ENCODE results near the gene PDCD1.

PDCD1 gene

GRCh38 chr2:241865416-241865956 lies 6.8 kb upstream of the PDCD1 start:
- no peak for DNase-seq (ENCODE audit: low read depth)

DNA sequence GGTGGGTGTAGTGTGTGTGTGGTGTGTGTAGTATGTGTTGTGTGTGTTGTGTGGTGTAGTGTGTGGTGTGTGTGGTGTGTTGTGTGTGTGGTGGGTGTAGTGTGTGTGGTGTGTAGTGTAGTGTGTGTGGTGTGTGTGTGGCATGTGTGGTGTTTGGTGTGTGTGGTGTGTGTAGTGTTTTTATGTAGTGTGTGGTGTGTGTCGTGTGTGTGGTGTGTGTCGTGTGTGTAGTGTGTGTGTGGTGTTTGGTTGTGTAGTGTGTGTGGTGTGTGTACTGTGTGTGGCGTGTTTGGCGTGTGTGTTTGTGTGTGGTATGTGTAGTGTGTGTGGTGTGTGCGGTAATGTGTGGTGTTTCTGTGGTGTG lies 6.1 kb upstream of the PDCD1 start:
- no peak for DNase-seq (ENCODE audit: low read depth)

DNA sequence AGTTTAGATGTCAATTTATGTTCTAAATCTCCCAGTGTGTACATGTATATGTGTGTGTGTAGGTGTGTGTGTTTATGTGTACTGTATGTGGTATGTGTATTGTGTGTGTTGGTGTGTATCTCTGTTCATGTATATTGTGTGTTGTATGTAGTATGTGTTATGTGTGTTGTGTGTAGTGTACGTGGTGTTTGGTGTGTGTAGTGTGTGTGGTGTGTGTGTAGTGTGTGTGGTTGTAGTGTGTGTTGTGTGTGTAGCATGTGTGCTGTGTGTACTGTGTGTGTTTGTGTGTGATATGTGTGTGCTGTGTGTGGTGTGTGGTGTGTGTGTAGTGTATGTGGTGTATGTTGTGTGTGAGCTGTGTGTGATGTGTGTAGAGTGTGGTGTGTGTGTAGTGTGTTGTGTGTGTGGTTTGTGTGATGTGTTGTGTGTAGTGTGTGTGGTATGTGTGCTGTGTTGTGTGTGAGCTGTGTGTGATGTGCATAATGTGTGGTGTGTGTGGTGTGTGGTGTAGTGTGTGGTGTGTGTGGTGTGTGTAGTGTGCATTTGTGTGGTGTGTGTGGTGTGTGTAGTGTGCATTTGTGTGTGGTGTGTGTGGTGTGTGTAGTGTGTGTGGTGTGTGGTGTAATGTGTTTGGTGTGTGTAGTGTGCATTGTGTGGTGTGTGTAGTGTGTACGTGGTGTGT lies 5.6 kb upstream of the PDCD1 start:
- DNase-seq (ENCODE audit: low read depth) = no peak

GRCh38 chr2:241863536-241863954 lies 4.9 kb upstream of the PDCD1 start:
- no peak for DNase-seq (ENCODE audit: low read depth)

GRCh38 chr2:241862775-241863535 lies 4.3 kb upstream of the PDCD1 start:
- no peak for DNase-seq (ENCODE audit: low read depth)

DNA sequence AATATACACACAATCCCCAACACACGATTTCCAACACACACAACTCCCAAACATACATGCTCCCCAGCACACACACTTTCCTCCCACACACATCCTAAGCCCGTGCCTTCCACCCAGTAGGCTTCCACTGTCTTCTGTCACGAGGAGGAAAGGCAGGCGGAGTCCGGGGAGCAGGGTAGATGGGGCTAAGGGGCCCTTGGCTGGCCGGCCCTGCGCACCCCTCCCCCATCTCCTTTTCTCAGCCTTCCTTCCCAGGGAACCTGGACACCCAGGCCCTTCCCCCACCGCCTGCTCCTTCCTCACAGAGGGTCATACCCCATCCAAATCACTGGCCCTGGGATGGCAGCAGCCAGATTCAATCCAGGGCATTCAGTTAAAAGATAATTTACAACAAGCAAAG lies 3.4 kb upstream of the PDCD1 start:
- no peak for DNase-seq (ENCODE audit: low read depth)

DNA sequence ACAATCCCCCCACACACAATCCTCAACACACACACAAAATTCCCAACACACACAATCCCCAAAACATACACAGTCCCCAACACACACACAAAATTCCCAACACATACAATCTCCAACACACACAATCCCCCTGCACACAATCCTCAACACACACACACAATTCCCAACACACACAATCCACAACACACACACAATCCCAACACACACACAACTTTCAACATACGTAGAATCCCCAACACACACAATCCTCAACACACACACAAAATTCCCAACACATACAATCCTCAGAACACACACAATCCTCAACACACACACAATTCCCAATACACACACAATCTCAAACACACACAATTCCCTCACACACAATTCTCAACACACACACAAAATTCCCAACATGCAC lies 2.6 kb upstream of the PDCD1 start:
- no peak for DNase-seq (ENCODE audit: low read depth)

DNA sequence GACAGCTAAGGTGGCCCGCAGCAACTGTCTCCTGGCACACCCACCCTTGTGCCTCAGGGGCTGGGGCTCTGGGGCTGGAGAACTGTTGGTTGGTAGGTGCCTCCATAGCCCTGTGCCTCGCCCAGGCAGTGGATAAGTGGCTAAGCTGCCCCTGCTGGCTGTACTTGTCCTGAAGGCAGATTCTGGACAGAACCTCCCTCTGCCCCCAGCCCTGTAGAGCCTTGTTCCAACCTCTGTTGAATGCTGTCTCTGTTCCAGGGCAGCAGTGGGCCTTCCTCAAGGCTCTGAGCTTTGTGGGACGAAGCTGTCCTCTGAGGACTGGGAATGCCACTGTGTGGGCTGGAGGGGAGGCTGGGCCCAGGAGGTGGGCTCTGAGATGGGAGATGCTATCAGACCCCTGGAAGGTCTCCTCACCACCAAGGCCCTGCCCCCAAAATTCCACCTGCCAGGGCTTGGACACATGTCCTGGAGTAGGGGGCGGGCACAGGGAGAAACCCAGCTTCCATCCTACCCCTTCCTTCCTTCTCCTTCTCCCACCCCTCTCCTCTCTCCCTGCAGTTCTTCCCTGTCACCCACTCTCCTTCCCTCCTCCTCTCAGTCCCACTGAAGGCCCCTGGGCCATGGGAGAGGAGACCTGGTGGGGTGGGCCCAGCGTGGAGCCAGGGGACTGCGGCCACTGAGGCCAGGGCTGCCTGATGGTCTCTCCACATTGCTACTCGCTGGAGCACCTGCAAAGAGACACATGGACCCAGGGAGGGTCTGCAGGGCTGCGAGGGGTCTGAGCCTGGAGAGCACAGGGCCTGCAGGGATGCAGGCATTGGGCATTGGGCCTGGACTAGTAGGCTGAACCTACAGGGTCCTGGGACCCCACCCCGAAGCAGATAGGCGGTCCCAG lies 1.7 kb upstream of the PDCD1 start:
- no peak for DNase-seq (ENCODE audit: low read depth)

DNA sequence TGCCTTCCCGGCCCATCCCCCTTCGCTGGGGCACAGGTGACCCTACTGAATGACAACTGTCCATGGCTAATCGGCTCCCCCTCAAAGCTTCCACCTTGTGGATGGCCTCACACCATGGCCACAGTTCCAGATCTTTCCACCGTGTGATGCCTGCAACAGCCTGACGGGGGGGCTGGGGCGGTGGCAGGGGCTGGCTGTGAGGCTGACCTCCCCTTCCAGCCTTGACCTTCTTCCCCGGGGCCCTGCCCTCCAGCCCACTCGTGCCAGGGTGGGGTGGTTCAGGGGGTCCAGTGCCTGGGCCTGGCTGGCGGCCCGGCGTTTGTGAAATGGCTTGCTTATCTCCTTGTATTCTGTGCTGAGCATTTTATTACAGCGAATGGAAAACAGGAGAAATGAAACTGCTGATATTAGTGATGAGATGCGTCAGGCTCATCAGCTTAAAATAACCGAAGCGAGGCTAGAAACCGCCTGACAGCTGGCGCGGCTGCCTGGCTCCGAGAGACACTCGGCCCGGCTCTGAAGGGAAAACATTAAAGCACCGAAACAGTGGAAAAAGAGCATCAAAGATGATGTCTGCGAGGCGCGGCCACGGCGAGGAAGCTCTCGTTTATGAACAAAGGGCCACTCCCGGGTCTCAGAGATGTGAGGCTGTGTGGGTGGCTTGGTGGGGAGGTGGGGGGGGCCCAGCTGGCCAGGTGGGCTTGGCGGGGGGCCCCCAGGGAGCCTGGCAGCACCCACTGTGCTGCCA lies 916 bp upstream of the PDCD1 start:
- DNase-seq (ENCODE audit: low read depth) = no peak

DNA sequence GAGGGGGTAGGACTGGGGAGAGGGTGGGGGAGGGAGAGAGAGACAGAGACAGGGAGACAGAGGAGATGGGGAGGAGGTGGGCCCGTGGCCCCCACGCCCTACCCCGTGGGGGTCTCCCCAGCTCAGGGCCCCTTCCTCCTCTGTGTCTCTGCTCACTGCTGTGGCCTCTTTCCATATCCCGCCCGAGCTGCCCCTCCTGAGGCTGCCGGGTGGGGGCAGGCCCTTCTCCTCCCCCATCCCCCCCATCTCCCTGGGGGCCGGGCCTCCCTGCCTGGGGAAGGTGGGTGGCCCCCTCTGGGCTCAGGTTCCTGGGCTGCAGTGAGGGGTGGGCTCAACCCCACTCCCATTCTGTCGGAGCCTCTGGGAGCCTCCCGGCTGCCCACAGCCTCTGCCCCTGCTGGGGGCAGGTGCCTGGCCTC lies 332 bp upstream of the PDCD1 start:
- no peak for DNase-seq (ENCODE audit: low read depth)

- DNase-seq (ENCODE audit: low read depth) = no peak
Measured at GRCh38 chr2:241857572-241858121, 1.0 kb downstream of the PDCD1 start.

GRCh38 chr2:241857041-241857541 lies 1.6 kb downstream of the PDCD1 start:
- DNase-seq (ENCODE audit: low read depth) = no peak

DNA sequence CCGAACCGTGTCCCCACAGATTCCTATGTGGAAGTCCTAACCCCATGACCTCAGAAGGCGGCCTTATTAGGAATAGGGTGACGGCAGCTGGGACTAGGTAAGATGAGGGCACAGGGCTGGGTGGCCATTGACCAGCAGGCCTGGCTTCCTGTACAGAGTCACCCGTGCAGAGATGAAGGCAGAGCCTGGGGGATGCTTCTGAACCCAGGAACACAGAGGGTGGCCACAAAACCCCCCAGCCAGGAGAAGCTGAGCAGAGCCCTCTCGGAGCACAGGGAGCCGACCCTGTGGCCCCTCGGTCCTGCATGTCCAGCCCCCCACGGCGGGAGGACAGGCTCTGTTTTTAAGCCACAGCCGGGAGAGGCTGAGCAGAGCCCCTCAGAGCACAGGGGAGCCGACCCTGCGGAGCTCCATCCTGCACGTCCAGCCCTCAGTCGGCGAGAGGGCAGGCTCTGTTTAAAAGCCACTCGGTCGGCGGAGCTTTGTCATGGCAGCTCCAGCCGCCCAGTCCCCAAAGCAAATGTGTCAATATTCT lies 2.7 kb downstream of the PDCD1 start:
- no peak for DNase-seq (ENCODE audit: low read depth)

DNA sequence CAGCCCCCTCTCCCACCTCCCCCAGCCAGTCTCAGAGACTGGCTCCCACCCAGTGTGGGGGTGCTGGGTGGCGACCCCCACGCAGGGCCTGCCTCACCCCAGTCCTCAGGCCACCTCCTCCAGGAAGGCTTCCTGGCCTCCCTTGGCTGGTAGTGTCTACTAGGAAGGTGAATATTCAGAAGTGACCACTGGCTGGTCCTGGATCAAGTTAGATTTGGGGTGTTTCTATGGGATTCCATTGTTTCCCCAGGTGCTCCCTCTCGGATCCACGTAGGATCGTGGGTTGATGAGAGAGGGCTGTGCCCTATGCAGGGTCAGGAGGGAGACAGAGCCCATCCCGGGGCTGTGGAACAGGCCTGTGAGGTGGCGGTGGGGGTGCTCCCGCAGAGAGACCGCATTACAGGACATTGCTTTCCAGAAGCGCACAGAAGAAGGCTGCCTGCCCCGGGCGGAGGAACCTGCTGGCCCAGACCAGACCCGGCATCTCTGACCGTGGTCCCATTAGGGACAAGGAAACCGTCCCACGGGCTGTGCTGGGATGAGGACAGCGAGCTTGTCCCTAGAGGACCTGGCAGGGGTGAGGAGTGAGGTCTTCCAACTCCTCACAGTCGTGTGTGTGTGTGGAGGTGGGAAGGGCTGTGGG lies 3.3 kb downstream of the PDCD1 start:
- no peak for DNase-seq (ENCODE audit: low read depth)

DNA sequence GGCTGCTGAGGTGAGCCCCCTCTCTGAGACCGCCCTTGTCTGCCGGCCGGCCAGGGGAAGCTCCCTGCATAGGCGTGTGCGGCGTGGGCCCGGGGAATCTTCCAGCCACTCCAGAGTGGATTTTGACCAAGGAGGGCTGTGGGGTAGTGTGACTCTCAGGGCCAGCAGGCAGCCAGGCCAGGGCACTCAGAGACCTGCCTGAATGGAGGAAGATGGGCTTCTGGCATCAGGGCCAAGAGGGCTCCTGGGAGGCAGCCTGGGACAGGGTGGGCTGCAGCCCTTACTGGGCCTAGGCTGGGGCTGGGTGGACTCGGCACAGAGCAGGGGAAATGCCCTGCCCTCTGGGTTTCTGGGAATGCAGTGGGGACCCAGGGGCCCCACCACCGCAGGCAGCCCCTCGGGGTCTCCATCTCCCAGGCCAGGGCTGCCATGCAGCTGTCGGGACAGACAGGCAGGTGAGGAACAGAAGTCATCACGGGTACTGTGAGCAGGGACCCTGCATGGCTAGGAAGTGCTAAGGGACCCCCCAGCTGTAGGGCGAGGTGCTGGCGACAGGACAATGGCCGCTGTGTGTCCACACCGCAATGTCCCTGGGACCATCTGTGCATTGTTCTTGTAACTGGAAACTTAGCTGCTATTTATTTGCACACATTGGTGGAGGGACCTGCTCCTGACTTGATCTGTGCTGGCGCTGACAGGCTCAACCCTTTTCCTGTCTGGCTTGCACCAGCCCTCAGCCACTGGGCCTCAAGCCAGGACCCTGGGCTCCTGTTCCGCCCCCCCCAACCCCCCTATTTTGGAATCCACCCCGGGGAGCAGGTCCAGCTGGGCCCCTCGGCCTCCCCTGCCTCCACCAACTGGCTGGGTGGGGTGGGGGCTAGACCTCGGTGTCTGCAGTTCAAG lies 4.1 kb downstream of the PDCD1 start:
- no peak for DNase-seq (ENCODE audit: low read depth)

DNA sequence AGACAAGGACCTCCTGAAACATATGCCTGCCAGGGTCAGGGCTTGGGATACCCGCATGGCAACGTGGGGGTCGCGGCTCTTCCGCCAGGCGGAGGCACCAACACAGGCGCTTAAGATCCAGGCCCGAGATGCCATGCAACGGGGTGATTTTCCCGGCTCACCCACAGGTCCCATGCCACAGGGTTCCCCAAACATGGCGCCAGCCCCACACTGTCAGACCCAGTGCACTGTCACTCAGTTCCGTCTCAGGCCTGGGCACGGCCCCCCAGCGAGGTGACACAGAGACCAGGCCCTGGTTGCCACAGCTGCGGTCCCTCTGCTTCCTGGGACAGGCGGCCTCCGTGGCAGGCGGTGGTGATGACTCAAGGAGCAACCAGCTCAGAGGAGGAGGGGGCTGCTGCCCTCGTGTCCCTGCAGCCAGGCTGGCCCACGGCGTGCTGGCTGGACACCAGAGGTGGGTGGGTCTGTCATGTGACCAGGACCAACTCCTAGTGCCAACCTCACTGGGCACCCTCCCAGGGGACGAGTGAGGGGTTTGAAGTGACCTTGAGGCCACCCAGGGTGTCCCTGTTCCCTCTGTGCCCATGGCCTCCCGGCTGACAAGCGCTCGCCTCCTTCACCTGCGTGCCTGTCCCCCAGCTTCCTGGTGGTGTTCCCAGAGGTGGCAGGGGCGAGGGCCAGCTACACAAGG lies 4.9 kb downstream of the PDCD1 start:
- no peak for DNase-seq (ENCODE audit: low read depth)

DNA sequence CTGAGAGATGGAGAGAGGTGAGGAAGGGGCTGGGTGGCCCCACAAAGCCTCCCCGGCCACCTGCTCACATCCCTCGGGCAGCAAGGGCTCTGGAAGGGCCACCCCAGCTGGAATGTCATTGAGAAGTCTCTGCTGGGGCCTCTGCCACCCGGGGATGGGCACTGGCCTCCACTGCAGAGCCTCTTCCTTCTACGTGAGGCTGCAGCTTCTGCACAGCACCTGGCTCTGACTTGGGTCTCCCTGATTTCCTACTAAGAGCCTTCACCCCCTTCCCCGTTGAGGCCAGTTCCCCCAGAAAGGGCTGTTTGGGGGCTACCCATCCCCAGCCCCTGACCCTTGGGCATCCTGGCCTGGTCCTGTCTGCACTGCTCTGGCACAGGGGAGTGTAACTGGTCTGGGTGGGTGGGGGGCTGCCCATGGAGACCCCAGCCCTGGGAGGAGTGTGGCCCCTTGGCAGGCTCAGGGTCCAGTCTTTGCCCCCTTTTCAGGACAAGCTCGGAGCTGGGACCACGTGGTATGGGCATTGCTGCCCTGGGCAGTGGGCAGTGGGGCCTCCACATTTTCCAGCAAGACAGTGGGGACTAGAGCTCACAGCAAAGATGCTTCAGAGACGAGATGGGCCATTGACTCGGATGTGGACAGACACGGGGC lies 5.6 kb downstream of the PDCD1 start:
- no peak for DNase-seq (ENCODE audit: low read depth)

Data from T follicular helper cell (primary cell).